Mesothelial cell of epicardium (in vitro differentiated cells): ENCODE data around the gene PLCB4. TPM values are rescaled to one million over a fixed set of nuclear protein-coding genes. Genes with fewer than 3 reads are reported as not detected.

Experiments used
- DNase-seq, 2 experiments: peaks; one replicate each; pipeline ENCODE4 v3.0.0; 2021; ENCODE audit warnings: low spot score in 2 of 2; ENCODE audit not compliant: unreplicated experiment in 2 of 2
- H3K27ac Mint-ChIP-seq: 2 replicates; pipeline ENCODE4 v1.8.0; 2021; ENCODE audit warnings: mixed read lengths
- H3K27me3 Mint-ChIP-seq: 2 replicates; pipeline ENCODE4 v1.8.0; 2021; ENCODE audit warnings: low read depth, mixed read lengths
- H3K36me3 Mint-ChIP-seq: 2 replicates; pipeline ENCODE4 v1.8.0; 2021; ENCODE audit warnings: mixed read lengths
- H3K4me1 Mint-ChIP-seq: 2 replicates; pipeline ENCODE4 v1.8.0; 2021; ENCODE audit warnings: mixed read lengths
- H3K4me3 Mint-ChIP-seq: 2 replicates; pipeline ENCODE4 v1.8.0; 2021; ENCODE audit warnings: mild to moderate bottlenecking, moderate library complexity, mixed read lengths
- H3K9me3 Mint-ChIP-seq: 2 replicates; pipeline ENCODE4 v1.8.0; 2021; ENCODE audit warnings: mixed read lengths
- CTCF ChIP-seq: fragments of 200-600 bp; sonication (generic); IDR thresholded peaks from one replicate; pipeline ENCODE4 v1.5.0; 2021; ENCODE audit warnings: antibody characterized with exemption; ENCODE audit not compliant: unreplicated experiment
- total RNA-seq: library from RNA; stranded (reverse); gene quantifications from 3 replicates; pipeline ENCODE4 v1.2.1, GENCODE V29; 2021

Gene PLCB4
- total RNA-seq, 1 donor from 2014 or later = 14.0 TPM

- Mint-ChIP-seq H3K4me3 (no peak overlapping the region), H3K27ac (no peak overlapping the region), H3K9me3 (no peaks in the 10 kb centered on the region), H3K27me3 (peaks cover 74% of the 10 kb centered on the region), H3K4me1 (peaks cover 3% of the 10 kb centered on the region), H3K36me3 (no peaks in the 10 kb centered on the region)
- no peak for DNase-seq
- TF ChIP-seq CTCF = no peak
Measured at GRCh38 chr20:9506964-9507369, 438.1 kb downstream of the PLCB4 start.

- Mint-ChIP-seq H3K9me3 (no peaks in the 10 kb centered on the region), H3K27ac (no peak overlapping the region), H3K4me3 (no peak overlapping the region), H3K27me3 (peaks cover 81% of the 10 kb centered on the region), H3K36me3 (no peaks in the 10 kb centered on the region), H3K4me1 (peaks cover 3% of the 10 kb centered on the region)
- no peak for DNase-seq
- TF ChIP-seq CTCF = no peak
Measured at GRCh38 chr20:9507544-9508239, 438.8 kb downstream of the PLCB4 start.

- DNase-seq = no peak
- Mint-ChIP-seq H3K27me3 (peaks cover 87% of the 10 kb centered on the region), H3K9me3 (no peaks in the 10 kb centered on the region), H3K27ac (no peak overlapping the region), H3K4me1 (peaks cover 3% of the 10 kb centered on the region), H3K4me3 (no peak overlapping the region), H3K36me3 (no peaks in the 10 kb centered on the region)
- TF ChIP-seq CTCF = no peak
Measured at GRCh38 chr20:9508240-9508661, 439.4 kb downstream of the PLCB4 start.

- no peak for DNase-seq
- H3K9me3 Mint-ChIP-seq = no peaks in the 10 kb centered on the region
- H3K27me3 Mint-ChIP-seq = peaks cover 92% of the 10 kb centered on the region
- peaks cover 3% of the 10 kb centered on the region for H3K4me1 Mint-ChIP-seq
- H3K36me3 Mint-ChIP-seq = no peaks in the 10 kb centered on the region
- no peak for TF ChIP-seq CTCF
- no peak overlapping the region for H3K27ac Mint-ChIP-seq
- no peak overlapping the region for H3K4me3 Mint-ChIP-seq
Measured at GRCh38 chr20:9508696-9509178, 439.9 kb downstream of the PLCB4 start.

GRCh38 chr20:9509246-9509645, 440.4 kb downstream of the PLCB4 start:
- no peak for TF ChIP-seq CTCF
- H3K27me3 Mint-ChIP-seq = peaks cover 97% of the 10 kb centered on the region
- H3K36me3 Mint-ChIP-seq = no peaks in the 10 kb centered on the region
- no peak for DNase-seq
- peaks cover 3% of the 10 kb centered on the region for H3K4me1 Mint-ChIP-seq
- no peak overlapping the region for H3K27ac Mint-ChIP-seq
- no peaks in the 10 kb centered on the region for H3K9me3 Mint-ChIP-seq
- no peak overlapping the region for H3K4me3 Mint-ChIP-seq

- H3K9me3 Mint-ChIP-seq = no peaks in the 10 kb centered on the region
- no peak overlapping the region for H3K27ac Mint-ChIP-seq
- peaks cover 99% of the 10 kb centered on the region for H3K27me3 Mint-ChIP-seq
- H3K4me3 Mint-ChIP-seq = no peak overlapping the region
- peaks cover 19% of the 10 kb centered on the region for H3K4me1 Mint-ChIP-seq
- H3K36me3 Mint-ChIP-seq = no peaks in the 10 kb centered on the region
- no peak for DNase-seq
- TF ChIP-seq CTCF = no peak
Measured at GRCh38 chr20:9510911-9511310, 442.0 kb downstream of the PLCB4 start.
